T-helper 22 cell (primary cell): ENCODE measurements around the gene HBEGF.

Experiments
- DNase-seq: peaks from one replicate; pipeline ENCODE4 v3.0.0-alpha.2; 2020; ENCODE audit warnings: low read depth

The HBEGF gene

DNA sequence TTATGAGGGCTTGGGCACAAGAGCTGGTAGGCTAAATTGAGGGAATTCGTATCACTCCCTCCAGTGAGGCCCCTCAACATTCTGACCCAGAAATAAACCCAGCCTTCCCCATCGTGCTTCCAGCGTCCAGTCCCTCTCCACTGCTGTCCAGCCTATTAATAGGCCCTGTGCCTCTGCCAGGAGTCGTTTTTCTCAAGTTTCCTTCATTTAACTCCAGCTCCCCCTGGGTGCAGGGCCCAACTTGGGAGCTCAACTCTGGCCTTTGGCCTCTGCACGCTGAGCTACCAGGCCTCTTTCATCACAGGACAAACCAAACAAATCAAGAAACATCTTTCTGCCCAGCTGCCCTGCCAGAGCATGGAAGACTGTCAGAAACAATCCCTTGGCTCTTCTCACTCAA is 10.0 kb downstream of the HBEGF start:
- DNase-seq: no peak

DNA sequence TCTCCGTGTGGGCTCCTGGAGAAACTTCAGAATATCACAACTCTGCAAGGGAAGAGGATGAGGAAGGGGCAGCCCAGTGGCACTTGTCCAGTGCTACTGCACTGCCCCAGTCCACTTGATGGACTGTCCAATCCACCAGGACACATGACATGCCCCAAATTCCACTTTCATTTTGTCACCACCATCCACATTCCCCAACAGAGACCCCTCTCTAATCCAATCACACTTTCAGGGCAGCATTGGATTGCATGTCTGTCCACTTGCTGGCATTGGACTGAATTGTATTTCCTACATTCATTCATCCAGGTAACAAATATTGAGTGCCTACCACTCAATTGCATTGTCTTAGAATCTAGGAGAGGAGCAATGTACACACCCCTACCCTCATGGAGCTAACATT is 14.8 kb downstream of the HBEGF start:
- DNase-seq: no peak

DNA sequence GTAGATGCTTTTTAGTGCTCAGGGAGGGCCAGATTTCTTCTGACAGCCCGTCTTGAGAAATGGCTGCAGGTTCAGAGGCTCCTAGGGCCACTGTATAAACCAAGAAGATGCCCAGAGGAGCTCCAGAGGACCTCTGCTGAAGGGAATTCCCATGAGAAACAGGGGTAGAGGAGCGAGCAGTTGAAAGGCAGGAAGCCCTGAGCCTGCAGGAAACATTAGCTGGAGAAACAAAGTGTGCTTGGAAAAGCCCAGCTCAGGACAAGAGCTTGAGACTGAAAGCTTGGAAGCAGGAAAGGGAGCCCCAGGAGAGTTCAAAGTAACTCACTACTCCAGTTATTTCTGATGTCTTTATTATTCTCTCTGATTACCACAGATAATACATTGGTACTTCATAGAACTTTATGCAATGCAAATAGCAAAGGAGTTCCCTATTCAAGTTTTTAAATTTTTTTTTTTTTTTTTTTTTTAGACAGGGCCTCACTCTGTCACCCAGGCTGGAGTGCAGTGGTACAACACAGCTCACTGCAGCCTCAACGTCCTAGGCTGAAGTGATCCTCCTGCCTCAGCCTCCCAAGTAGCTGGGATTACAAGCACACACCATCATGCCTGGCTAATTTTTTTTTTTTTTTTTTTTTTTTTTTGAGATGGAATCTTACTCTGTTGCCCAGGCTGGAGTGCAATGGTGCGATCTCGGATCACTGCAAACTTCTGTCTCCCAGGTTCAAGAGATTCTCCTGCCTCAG is 16.5 kb downstream of the HBEGF start:
- no peak for DNase-seq

DNA sequence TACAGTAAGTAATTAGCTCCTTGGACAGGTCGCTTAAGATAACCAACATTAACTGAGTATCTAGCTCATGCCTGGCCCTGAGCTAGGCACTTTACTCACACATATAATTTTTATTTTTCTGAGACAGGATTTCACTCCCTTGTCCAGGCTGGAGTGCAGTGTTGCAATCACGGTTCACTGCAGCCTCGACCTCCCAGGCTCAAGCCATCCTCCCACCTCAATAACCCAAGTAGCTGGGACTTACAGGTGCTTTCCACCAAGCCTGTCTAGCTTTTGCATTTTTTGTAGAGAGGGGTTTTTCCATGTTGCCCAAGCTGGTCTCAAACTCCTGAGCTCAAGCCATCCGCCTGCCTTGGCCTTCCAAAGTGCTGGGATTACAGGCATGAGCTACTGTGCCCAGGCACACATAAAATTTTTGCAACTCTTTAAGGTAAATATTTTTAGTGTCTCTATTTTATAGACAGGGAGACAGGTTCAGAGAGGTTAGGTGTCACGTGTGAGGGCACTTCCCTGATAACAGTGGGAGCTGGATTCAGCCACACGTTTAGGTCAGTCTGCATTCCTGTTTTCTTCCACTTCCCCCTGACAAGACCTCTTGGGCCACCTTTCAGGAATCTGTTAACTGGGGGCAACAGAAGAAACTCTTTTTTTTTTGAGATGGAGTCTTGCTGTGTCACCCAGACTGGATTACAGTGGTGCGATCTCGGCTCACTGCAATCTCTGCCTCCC is 18.2 kb downstream of the HBEGF start:
- no peak for DNase-seq

DNA sequence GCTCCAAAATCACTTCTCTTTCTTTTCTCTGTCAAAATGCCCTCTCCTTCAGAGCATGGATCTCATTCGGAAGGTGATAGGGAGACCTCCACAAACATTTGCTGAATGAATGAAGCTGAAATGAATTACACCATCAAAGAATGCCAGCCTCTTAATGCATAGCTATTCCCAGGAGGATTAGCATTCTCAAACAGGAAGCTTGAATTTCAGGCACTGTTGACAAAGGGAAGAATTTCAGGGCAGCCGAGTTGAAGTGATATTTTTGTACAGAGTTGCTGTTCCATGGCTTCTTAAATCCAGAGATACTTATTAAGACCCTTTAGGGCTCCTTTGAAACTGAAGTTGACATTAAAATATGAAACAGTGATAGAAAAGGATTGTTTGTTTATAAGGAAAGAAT is 18.8 kb downstream of the HBEGF start:
- DNase-seq: no peak

DNA sequence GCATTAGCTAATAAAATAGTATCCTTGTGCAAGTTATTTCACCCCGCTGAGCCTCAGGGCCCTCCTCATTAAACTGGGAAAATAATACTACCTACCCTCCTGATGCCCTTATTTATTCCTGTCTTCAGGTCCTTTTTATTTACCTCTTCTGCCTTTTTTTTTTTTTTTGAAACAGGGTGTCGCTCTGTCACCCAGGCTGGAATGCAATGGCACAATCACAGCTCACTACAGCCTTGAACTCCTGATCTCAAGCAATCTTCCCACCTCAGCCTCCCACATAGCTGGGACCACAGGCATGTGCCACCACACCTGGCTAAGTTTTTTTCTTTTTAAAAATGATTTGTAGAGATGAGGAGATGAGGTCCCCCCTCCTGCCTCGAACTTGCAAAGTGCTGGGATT is 20.9 kb downstream of the HBEGF start:
- DNase-seq: no peak

DNA sequence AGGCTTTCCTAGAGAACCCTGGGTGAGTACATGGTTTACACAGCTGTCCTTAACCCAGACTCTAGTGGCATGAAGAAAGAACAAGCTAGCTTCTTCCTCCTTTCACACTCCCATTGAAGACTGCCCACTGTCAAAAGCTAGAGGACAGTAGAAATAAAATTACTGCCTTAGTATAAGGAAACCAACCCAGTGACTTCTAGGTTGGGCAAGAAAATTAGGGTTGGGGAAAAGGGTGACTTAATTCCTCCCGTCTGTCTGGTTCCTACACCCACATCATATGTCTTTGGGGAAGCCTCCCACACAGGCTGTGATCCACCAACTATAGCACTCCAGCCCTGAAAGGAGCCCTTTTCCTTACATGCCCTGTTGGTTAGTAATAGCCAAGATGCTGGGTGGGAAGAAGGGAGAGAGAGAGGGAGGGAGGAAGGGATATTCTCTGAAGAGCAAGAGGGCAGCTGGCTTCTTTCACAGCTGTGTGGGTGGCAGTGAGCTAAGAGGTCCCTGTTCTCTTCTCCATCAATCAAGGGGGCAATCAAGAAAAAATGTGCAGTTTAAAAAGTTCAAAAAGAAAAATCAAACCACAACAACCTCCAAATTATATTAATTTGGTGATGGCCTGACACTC is 21.7 kb downstream of the HBEGF start:
- no peak for DNase-seq

DNA sequence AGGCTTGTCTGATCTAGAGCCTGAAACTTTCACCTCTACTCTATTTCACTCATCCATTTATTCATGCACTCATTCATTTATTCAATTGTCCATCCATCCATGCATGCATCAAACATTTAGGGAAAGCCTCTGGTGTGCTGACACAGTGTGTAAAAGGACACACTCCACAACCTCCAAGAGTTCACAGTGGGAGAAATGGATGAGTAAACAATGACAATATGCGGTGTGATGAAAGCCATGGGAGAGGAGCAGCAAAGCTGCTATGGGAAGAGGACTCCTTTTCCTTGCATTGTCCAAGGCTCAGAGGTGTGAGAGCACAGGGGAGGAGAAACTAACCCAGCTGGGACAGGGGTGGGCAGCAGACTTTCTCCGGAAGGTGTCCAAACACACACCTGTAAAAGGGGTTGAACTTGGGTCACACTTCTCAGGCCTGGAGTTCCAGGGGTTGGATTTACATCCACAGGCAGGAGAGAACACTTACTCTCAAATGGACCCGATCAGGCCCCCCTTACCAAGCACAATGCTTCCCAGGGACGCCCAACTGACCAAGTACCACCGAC is 22.3 kb downstream of the HBEGF start:
- no peak for DNase-seq

DNA sequence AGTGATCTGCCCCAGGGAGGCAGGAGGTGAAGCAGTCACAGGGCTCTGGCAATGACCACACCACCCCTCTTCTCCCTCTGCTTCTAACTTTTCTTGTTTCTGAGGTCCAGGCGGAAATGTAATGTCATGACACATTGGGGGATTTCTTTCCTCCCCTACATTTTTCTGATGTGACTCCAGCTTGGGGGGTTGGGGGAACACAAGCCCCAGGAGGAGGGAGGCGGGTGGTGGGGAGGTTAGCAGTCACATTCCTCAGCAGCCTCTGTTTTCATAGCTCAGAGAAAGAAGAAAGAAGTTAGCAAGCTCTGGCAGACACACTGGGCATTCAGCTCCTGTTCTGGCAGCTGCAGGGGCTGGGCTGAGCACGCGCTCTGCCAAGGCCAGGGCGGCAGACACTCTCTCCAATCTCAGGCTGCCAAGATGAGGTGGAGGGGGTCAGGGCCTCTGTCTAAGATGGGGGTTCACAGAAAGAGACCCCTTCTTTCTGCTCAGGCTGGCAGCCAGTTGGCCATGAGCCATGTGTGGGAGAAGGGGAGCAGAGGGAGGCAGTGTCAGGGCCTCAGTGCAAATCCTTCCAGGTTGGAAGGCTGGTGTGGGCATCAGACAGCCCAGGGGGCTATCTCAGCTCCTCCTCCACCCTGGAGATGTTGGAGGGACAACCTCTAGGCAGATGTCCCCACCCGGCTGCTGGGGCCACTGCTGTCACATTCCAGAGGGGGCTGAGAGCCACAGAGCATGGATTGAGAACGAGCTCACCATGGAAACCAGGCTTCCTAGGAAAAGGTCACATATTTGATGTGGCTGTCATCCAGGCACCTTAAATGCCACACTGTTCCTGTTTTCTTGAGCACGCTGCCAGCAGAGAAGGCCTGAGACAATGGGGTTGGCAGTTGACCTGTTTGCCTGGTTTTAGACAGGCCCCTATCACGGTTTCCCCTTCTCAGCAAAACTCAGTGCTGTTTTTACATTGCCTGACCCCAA is 23.4 kb downstream of the HBEGF start:
- DNase-seq: no peak

DNA sequence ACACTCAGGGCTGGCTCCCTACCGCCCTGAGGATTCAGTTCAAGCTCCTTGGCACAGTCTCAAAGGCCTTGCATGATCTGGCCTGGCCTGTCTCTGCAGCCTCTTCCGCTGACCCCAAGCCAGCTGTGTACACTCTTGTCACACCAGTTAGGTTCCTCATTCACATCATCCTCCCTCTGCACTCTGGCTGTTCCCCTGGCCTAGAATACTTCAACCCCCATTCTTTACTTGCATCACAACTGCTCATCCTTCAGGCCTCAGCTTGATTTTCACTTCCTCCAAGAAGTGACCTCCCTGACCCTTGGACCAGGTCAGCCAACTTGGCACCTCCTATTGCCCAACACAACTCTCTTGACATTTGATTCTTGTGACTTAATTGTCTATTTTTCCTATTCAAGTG is 24.6 kb downstream of the HBEGF start:
- no peak for DNase-seq

DNA sequence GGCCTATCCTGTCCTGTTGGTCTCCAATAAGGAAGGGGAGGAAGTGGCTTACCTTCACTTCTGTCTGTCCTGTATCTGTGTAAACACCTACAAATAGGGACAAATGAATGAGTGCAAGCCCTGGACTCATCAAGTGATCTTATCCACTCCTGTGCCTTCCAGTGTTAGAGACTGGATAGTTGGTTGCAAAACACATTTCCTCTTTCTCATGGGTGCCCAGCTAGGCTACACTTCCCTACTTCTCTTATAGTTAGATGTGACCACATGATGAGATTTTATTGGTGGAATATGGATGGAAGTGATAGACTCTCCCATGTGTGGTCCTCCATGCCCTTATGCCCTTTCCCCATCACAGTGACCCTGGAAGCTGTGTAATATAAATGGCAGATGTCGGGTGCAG is 26.6 kb downstream of the HBEGF start:
- DNase-seq: no peak

DNA sequence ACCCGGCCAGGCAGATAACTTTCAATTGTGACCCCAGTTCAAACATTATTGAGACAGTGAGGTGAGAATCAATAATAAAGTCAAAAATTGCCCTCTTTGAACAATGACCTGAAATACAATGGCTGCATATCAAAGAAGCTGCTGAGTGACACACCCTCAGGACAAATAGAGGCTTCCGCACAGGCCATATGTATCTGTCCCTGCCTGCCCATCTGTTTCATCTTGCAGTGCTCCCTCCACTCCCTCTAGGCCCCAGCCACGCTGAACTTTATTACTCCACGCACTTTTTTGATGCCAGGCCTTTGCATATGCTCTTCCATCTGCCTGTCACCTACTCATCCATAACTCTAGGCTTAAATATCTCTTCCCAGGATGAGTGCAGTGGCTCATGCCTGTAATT is 27.6 kb downstream of the HBEGF start:
- no peak for DNase-seq

DNA sequence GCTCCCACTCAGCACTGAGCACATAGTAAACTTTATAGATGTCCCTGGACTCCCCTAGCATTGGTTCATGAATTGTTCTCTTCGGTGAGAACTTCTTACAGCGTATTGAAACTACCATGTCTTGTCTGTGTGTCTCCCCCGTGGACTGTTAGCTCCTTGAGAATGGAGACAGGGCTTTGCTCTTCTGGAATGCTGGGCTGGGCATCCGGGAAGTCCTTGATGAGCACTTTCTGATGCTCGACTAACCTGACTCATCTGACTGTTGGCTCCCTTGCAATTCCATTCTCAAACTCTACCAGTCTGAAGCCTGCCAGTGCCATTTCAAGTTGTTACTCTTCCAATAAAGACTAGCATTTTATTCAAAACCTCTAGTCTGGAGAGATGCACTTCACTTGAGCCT is 28.5 kb downstream of the HBEGF start:
- DNase-seq: no peak

DNA sequence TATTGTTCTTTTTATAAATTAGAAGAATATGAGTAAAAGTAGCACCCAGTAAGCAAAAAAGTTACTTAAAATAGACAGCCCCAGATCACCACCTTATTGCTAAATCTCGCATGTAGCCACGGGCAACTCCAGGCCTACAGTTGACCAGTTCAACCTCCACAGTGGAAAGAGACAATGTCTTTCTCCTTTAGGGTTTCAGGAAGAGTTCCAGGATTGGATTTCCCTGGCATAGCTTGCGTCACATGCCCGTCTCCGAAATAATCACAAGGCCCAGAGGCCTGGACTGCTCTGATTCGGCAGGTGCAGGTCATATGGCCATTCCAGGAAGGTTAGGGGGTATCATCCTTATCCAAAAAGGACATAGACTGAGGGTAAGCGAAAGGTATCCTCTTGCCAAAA is 33.6 kb downstream of the HBEGF start:
- no peak for DNase-seq

DNA sequence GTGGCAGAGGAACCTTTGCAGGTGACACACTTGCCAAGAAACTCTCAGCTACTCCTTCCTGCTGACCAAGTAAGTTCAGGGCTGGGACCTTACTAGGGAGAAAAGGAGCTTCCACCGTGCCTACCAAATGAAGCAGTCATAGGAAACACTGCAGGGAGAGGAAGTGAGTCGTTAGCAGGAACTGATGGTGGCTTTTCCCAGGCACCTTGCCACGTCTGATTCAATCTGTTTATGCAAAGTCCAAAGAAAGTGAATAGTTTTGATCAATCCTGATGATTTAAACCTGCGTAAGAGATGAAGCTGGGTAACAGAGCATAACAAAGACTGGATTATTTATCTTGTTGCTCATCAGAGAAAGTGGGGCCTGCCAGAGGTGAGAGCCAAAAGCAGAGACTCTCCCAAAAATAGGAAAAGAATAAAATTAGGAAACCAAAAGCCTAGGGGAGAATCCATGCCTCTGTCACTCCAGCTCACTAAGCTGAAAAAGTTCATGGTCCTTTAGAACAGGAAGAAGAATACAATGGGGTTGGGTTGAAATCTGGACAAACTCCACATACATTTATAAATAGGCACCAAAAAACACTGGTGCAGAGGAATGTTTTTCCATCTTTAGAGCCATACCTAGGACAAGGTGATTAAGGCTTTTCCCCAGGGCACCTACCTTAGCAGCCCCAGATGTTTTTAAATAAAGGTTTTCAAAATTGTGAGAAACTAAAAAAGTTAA is 34.2 kb downstream of the HBEGF start:
- no peak for DNase-seq

DNA sequence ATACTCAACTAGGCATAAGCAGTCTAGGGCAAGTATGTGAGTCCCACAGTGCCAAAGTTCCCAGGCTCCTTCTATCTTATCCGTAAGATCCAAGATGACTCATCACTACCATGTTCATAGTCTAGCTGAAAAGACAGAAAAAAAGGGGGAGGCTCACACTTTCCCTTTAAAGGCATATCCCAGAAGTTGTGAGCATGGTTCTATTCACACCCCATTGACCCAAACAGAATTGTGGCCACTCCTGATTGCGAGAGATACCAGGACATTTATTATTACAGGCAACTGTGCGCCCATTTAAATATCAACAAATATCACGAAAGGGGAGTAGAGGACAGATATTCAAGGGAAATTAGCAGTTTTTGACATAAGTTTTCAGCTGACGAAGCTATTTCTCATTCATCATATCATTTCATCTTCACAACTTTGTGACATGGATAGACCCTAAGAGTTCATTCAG is 35.4 kb downstream of the HBEGF start:
- DNase-seq: no peak

DNA sequence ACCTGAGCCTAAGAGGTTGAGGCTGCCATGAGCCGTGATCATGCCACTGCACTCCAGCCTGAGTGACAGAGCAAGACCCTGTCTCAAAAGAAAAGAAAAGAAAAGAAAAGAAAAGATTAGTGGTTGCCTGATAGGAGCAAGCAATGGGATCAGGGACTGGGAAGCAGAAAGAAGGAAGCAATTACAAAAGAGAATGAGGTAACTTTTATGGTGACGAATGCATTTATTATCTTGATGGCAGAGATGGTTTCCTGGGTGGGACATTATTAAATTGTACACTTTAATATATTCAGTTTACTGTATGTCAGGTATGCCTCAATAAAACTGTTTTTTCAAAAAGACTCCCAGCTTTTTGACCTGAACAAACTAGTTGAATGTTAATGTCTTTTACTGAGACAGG is 36.0 kb downstream of the HBEGF start:
- no peak for DNase-seq

DNA sequence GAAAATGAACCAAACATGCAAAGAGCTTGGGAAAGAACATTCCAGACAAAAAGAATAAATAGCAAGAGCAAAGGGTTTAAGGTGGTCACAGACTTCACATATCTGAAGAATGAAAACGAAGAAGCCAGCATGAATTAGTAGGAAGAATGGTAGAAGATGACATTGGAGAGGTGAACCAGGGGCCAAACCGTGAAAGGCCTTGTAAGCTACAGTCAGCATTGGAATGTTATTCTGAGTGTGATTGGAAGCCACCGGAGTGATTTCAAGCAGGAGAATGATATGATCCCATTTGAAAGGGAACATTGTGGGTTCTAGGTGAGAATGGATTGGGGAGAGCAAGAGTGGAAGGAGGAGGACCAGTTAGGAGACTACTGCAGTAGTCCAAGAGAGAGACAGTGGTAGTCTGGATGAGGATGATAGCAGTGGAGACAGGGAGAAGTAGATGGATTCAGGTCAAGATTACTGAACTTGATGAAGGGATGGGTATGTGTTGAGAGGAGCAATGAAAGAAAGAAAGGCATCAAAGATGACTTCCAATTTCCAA is 36.6 kb downstream of the HBEGF start:
- no peak for DNase-seq

DNA sequence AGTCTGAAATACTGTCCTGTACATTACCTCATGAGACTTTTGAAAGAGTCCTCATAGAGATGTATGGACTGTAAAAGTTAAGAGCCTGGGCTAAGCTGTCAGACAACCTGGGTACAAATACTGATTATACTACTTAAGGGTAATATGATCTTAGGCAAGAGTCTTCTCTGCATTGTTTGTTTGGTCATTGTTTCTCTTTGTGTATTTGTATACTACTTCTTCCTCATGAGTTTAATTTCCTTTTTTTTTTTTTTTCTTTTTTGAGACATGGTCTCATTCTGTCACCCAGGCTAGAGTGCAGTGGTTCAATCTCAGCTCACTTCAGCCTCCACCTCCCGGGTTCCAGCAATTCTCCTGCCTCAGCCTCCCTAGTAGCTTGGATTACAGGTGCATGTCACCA is 40.9 kb downstream of the HBEGF start:
- DNase-seq: no peak

DNA sequence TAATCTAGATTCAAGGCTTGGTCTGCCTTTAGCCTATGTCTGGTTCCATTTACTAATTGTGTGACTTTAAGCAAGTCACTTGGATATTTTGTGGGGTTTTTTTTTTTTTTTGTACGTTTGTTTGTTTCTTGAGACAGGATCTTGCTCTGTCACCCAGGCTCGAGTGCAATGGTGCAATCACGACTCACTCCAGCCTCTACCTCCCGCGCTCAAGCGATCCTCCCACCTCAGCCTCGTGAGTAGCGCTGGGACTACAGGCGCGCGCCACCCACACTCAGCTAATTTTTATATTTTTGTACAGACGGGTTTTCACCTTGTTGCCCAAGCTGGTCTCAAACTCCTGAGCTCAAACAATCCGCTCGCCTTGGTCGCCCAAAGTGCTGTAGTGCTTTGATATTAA is 42.4 kb downstream of the HBEGF start:
- no peak for DNase-seq
